Measurements from ENCODE around the gene CHD3. TPM values are rescaled to one million over a fixed set of nuclear protein-coding genes. Genes with fewer than 3 reads are reported as not detected.
A peak's percentile ranks its signal among the peaks of the same experiment; 100 is the strongest.

Gene CHD3
- total RNA-seq, 4 donors from 2014 or later: 36.1 to 99.9 (median 45.1) TPM

- no peaks in the 10 kb centered on the region for H3K4me1 ChIP-seq
- H3K9me3 ChIP-seq: no peaks in the 10 kb centered on the region
- H3K36me3 ChIP-seq: no peaks in the 10 kb centered on the region
- no peak overlapping the region for H3K4me3 ChIP-seq
- TF ChIP-seq CTCF (IDR thresholded peaks at IDR 0.05) (no peak), POLR2A (IDR thresholded peaks at IDR 0.05) (no peak)
- H3K27ac ChIP-seq: no peak overlapping the region
- H3K27me3 ChIP-seq: no peaks in the 10 kb centered on the region
- DNase-seq: no peak
These were observed 23.5 kb upstream of the CHD3 start for GRCh38 chr17:7864995-7865650.

GRCh38 chr17:7867881-7868329, 20.7 kb upstream of the CHD3 start:
- Histone ChIP-seq H3K27ac (no peak overlapping the region), H3K27me3 (no peaks in the 10 kb centered on the region), H3K4me1 (no peaks in the 10 kb centered on the region), H3K9me3 (no peaks in the 10 kb centered on the region), H3K36me3 (no peaks in the 10 kb centered on the region), H3K4me3 (no peak overlapping the region)
- peak in 1 of 3 donors; percentile 48 for DNase-seq
- TF ChIP-seq CTCF (IDR thresholded peaks at IDR 0.05): no peak
- no peak for TF ChIP-seq POLR2A (IDR thresholded peaks at IDR 0.05)

GRCh38 chr17:7873051-7873450, 15.5 kb upstream of the CHD3 start:
- no peak overlapping the region for H3K27ac ChIP-seq
- no peaks in the 10 kb centered on the region for H3K36me3 ChIP-seq
- no peaks in the 10 kb centered on the region for H3K27me3 ChIP-seq
- no peaks in the 10 kb centered on the region for H3K4me1 ChIP-seq
- H3K4me3 ChIP-seq: no peak overlapping the region
- no peak for TF ChIP-seq CTCF (IDR thresholded peaks at IDR 0.05)
- TF ChIP-seq POLR2A (IDR thresholded peaks at IDR 0.05): no peak
- H3K9me3 ChIP-seq: no peaks in the 10 kb centered on the region
- no peak for DNase-seq

- Histone ChIP-seq H3K9me3 (no peaks in the 10 kb centered on the region), H3K27ac (no peak overlapping the region), H3K27me3 (no peaks in the 10 kb centered on the region), H3K4me3 (no peak overlapping the region), H3K36me3 (peaks cover 0 to 13% (median 0%) of the 10 kb centered on the region in 3 donors), H3K4me1 (no peaks in the 10 kb centered on the region)
- no peak for DNase-seq
- TF ChIP-seq CTCF (IDR thresholded peaks at IDR 0.05) (no peak), POLR2A (IDR thresholded peaks at IDR 0.05) (no peak)
These were observed 12.7 kb upstream of the CHD3 start for GRCh38 chr17:7875804-7876370.

- H3K27me3 ChIP-seq: no peaks in the 10 kb centered on the region
- H3K4me3 ChIP-seq: no peak overlapping the region
- no peaks in the 10 kb centered on the region for H3K9me3 ChIP-seq
- H3K27ac ChIP-seq: no peak overlapping the region
- peaks cover 0 to 18% (median 0%) of the 10 kb centered on the region in 3 donors for H3K36me3 ChIP-seq
- DNase-seq: peak in 1 of 3 donors; percentile 23
- H3K4me1 ChIP-seq: peaks cover 0 to 19% (median 2%) of the 10 kb centered on the region in 4 donors
- TF ChIP-seq CTCF (IDR thresholded peaks at IDR 0.05) (no peak), POLR2A (IDR thresholded peaks at IDR 0.05) (no peak)
These were observed 10.4 kb upstream of the CHD3 start for GRCh38 chr17:7878234-7878633.
